ENCODE measurements around the gene ADGRG3.

ADGRG3 gene

GRCh38 chr16:57681950-57682728, 14.0 kb downstream of the ADGRG3 start:
- no peak for DNase-seq

- DNase-seq = no peak
Measured at GRCh38 chr16:57682809-57683635, 14.9 kb downstream of the ADGRG3 start.

GRCh38 chr16:57683636-57684545, 15.8 kb downstream of the ADGRG3 start:
- DNase-seq = no peak

GRCh38 chr16:57684626-57685358, 16.7 kb downstream of the ADGRG3 start:
- no peak for DNase-seq

GRCh38 chr16:57685633-57686032, 17.5 kb downstream of the ADGRG3 start:
- DNase-seq = no peak

GRCh38 chr16:57686577-57686976, 18.5 kb downstream of the ADGRG3 start:
- no peak for DNase-seq

GRCh38 chr16:57687363-57687929, 19.3 kb downstream of the ADGRG3 start:
- DNase-seq = no peak

GRCh38 chr16:57688487-57688986, 20.4 kb downstream of the ADGRG3 start:
- no peak for DNase-seq

- DNase-seq = no peak
Measured at GRCh38 chr16:57688987-57689761, 21.1 kb downstream of the ADGRG3 start.

- DNase-seq = peak; percentile 50 to 74
Measured at GRCh38 chr16:57689762-57690558, 21.9 kb downstream of the ADGRG3 start.

GRCh38 chr16:57690782-57691471, 22.8 kb downstream of the ADGRG3 start:
- DNase-seq = no peak

GRCh38 chr16:57692636-57693035, 24.5 kb downstream of the ADGRG3 start:
- no peak for DNase-seq

- no peak for DNase-seq
Measured at GRCh38 chr16:57693550-57693949, 25.4 kb downstream of the ADGRG3 start.

- no peak for DNase-seq
Measured at GRCh38 chr16:57694231-57694724, 26.2 kb downstream of the ADGRG3 start.

GRCh38 chr16:57694725-57695679, 26.9 kb downstream of the ADGRG3 start, which contains the start of gene DRC7:
Gene DRC7 (plus strand): TSS chr16:57694806. CDS start chr16:57697950, 3,144 bp downstream.
- peak; percentile 31 to 67 for DNase-seq

GRCh38 chr16:57695680-57696069, 27.6 kb downstream of the ADGRG3 start:
- DNase-seq = no peak

- no peak for DNase-seq
Measured at GRCh38 chr16:57696240-57696639, 28.1 kb downstream of the ADGRG3 start.
